Hindlimb muscle (tissue), 1 donor: ENCODE measurements around the gene BSG. TPM values are rescaled to one million over a fixed set of nuclear protein-coding genes. Genes with fewer than 3 reads are reported as not detected.
A peak's percentile ranks its signal among the peaks of the same experiment; 100 is the strongest.

Source experiments
- DNase-seq: peaks from one replicate; pipeline ENCODE4 v3.0.0-alpha.2; 2013
- polyA plus RNA-seq: library from polyadenylated mRNA; unstranded; fragments of 120-200 nt; gene quantifications from one replicate; pipeline ENCODE4 v1.2.1, GENCODE V29; 2013; ENCODE audit not compliant: insufficient read length

BSG gene
- polyA plus RNA-seq, result 227 TPM

DNA sequence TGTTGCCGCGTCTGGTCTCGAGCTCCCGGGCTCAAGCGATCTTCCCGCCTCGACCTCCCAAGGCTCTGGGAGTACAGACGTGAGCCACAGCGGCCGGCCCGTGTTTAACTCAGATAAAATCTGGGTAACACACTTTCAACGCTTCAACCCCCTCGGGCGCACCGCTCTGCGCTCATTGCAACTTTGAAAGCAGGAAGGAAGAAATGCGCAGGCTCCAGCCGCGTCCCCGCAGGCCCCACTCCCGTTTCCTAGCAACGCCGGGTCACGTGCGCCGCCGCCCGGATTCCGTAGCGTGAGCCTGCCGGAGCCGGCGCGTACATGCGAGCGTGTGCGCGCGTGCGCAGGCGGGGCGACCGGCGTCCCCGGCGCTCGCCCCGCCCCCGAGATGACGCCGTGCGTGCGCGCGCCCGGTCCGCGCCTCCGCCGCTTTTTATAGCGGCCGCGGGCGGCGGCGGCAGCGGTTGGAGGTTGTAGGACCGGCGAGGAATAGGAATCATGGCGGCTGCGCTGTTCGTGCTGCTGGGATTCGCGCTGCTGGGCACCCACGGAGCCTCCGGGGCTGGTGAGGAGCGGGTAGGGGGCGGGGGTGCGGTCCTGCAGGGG, at the start of gene BSG:
Gene BSG (plus strand): TSS at position 457 of the 603 bp plus-strand sequence. CDS start 39 bp downstream, at position 496.
- DNase-seq, result peak; percentile 99

DNA sequence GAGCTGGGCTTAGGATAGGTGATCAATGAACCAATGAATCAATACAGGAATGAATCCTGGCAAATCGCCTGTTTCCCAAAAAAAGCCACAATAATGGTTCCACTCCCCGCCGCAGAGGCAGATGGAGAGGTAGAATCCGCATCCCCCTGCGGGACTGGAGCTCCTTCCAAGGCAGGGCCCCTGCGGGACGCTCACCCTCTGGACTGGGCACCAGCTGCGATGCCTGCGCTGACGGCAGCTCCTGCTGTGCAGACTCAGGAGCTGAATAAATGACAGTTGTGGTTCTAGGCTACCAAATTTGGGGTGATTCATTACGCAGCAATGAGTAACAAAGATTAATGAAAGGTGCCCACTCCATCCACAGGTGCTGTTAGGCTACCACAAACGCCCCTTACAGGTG, 49.7 kb upstream of the BSG start:
- no peak for DNase-seq

DNA sequence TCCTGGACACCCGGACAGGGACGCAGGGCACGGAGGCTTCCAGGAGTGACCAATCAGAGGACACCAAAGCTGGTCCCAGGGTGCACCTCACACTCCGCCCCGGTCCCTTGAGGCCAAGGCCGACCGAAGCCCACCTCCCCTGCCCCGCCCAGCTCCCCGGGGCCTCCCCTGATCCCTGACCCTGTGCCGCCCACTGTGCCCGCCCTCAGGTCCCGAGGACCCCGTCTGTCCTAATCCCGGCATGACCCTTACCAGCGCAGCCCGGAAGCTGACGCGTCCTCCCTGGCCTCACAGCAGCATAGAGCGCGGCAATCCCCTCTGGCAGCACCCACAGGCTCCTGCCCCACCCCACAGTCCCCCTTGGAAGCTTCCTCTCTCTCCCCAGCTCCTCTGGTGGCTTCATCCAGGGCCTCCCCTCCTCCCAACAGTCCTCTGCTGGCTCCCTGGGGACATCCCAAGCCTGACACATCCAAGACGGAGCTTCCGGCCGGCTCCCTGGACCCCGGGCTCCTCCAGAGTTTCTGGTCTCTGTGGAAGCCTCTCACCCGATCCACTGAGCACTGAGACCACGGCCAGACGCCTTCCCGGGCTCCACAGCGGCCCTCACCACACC, 48.2 kb upstream of the BSG start:
- DNase-seq, result no peak

DNA sequence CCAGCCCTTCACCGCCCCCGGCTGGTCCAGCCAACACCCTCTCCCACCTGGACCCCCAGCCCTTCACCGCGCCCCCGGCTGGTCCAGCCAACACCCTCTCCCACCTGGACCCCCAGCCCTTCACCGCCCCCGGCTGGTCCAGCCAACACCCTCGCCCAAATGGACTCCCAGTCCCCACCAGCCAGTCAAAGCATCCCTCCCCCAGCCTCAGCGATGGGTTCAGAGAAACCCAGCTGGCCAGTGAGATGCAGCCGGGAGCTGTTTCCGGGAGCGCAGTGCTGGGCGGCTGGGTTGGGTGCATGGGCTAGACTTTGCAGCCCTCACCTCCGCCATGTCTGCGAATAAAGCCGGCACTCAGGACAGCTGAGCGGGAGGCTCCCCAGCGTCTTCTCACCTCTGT, 47.4 kb upstream of the BSG start:
- DNase-seq, result no peak

DNA sequence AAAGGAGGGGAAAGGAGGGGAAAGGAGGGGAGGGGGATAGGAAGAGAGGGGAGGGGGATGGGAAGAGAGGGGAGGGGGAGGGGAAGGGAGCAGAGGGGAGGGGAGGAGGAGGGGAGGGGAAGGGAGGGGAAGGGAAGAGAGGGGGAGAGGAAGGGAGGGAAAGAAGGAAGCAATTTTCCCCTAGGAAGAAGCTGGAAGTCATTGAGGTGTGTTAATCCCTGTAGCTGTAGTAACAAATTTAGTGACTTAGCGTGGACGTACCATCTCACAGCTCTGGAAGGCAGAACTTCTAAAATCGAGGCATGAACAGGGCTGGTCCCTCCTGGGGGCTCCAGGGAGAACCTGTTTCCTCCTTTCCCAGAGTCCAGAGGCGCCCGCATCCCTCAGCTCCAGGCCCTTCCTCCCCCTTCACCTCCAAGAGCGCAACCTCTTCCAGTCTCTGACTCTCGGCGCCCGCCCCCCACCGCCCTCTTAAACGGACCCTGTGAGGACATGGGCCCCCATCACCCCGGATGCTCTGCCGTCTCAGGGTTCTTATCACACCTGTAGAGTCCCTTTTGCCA, 46.5 kb upstream of the BSG start:
- no peak for DNase-seq

DNA sequence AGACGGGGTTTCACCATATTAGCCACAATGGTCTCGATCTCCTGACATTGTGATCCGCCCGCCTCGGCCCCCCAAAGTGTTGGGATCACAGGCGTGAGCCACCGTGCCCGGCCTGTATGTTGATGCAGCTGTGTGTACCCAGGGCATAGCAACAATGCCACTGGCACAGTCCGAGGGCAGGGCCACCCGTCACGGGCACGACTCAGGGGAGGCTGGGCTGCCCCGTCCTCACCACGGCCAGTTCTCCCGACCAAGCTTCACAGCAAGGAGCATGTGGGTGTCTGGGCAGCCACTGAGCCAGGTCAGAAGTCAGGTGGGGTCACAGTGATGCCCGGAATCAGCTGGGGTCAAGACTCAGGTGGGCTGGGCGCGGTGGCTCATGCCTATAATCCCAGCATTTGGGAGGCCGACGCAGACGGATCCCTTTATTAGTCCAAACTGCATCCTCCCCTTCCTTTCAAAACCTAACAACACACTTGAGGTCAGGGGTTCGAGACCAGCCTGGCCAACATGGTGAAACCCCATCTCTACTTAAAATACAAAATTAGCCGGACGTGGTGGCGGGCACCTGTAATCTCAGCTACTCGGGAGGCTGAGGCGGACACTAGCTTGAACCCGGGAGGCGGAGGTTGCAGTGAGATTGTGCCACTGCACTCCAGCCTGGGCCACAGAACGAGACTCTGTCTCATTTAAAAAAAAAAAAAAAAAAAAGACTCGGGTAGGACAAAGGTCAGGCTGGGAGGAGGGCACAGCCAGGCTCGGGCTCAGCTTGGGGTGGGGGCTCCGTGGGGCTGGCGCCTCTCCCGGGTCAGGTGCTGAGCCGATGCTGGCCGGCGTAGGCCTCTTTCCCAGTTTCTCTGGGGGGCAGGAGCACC, 42.0 kb upstream of the BSG start:
- DNase-seq, result no peak

DNA sequence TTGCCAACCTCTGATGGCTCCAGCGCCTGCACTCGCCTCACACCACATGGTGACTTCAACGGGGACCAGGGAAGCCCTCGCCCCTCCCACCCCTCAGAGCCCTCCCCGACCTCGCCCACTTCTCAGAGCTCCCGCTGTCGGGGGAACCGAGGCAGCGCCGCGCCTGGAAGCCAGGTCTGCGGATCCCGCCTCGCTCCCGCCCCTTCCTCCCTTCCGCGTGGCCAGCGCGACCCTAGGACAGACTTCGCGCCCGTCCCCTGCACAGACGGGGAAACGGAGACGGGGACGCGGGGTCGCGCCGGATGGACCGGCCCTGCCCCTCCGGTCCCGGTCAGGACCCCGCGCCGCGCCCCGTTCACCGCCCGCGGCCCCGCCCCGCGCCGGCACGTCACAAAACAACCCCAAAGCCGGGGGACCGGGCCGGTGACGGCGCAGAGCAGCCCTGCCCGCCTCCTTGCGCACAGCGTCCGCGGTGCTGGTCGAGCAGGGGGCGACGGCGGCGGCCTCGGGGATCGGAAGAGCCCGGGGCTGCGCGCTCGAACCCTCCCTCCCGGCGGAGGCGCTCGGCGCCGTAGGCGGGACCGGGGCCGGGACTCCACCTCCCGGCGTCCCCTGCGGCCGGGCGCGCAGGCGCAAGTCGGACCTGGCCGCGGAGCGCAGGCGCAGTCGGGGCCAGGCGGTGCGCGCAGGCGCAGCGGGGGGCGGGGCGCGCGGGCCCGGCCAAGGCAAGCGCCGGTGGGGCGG, 41.2 kb upstream of the BSG start:
- DNase-seq, result peak; percentile 92

DNA sequence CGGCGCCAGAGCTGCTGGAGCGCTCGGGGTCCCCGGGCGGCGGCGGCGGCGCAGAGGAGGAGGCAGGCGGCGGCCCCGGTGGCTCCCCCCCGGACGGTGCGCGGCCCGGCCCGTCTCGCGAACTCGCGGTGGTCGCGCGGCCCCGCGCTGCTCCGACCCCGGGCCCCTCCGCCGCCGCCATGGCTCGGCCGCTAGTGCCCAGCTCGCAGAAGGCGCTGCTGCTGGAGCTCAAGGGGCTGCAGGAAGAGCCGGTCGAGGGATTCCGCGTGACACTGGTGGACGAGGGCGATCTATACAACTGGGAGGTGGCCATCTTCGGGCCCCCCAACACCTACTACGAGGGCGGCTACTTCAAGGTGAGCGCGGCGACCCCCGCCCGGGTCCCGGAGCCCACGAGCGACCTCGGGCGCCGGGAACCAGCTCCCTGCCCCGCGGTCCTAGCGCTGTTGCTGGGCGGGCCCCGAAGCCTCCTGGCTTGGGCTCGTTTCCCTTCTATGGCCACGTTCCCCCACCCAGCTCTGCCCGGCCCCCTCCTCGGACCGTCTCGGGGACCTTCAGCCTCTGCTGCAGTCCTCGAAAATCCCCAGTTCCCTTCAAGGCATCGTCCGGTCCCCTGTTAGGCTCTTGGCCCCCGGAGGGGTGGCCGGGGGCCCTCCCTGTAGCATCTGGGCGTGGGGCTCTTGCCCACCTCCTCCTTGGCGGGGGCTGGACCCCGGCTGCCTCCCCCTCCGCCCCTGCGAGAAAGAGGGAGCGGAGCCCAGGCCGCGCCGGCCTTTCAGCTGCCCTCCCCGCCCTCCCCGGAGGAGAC, 40.4 kb upstream of the BSG start, which contains the start of gene CDC34:
Gene CDC34 (plus strand): TSS at position 8 of the 808 bp plus-strand sequence. CDS start 172 bp downstream, at position 180.
- no peak for DNase-seq

DNA sequence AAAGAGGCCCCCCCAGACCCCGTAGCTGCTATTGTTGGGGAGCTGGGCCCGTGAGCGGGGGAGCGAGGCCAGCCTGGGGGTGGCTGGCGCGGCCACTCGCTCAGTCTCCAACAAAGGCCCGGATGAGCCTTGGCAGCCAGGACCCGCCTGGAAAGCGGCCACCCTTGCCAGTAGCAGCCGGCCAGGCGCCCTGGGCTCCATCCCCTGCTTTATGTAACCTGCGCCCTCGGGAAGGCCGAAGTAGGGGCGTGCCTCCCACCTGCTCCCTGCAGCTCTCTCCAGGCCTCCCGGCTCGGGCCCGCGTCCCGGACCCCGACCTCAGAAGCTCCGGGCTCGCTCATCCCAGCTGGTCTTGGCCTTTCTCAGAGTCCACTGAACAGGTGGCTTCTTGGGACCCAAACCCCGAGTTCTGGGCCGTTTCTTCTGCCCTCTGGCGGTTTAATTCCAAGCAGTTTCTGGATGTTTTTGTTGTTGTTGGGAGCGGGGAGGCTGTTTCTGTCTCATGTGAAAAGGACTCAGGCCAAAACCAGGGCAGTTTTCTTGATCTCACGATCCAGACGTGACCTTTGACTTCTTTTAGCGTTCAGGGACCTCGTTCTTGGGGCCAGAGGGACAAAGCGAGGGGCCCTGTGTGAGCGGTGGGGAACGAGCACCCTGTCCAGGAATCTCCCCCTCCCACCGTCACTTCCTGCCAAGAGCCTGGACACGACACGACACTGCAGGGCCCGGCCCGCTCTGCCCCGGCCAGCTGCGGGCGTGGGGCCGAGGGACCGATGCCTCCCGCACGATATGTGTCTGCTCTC, 39.6 kb upstream of the BSG start:
- peak; percentile 73 for DNase-seq

DNA sequence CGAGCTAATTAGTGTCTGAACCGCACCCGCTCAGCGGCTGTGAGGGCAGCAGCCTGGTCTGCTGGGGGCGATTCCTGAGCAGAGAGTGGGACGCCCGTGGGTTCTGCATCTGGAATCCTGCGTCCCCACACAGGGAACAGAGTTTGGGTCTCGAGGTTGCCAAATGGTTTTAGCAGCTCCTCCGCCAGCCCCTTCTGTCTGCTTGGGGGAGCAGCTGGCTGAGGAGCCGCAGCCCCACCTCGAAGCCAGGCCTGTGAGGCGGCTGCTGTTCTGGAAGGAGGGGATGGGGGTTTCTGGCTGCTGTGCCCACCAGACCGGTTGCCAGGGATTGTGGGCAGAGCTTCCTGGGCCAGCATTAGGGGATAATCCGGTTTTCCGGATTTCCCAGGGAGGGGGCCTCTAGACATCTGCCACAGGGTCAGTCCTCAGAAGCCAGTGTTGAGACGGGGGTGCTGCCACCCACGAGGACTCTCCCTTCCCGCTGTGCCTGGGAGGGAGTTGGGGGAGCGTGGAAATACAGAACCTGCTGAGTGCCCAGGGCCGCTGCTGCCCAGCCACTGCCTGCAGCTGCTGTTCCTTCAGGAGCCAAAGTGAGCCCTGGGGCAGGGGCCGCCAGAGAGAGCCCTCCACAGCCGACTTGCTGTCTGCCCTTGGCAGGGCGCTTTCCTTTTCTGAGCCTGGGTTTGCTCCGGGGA, 38.9 kb upstream of the BSG start:
- DNase-seq, result no peak

DNA sequence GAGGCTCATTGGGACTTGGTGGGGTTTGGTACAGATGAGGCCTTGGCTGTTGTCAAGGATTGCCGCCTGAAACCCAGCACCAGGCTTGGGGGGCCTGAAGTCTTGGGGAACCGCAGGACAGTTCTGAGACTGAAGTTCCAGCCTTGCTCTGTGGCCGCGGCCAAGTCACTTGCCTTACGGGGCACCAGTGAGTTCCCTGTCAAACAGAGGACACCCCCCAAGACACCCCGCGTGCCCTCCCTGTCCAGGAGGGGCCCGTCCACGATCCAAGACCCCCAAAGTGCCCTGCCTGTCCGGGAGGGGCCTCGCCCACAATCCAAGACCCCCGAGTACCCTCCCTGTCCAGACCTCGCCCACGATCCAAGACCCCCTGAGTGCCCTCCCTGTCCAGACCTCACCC, 38.3 kb upstream of the BSG start:
- no peak for DNase-seq

DNA sequence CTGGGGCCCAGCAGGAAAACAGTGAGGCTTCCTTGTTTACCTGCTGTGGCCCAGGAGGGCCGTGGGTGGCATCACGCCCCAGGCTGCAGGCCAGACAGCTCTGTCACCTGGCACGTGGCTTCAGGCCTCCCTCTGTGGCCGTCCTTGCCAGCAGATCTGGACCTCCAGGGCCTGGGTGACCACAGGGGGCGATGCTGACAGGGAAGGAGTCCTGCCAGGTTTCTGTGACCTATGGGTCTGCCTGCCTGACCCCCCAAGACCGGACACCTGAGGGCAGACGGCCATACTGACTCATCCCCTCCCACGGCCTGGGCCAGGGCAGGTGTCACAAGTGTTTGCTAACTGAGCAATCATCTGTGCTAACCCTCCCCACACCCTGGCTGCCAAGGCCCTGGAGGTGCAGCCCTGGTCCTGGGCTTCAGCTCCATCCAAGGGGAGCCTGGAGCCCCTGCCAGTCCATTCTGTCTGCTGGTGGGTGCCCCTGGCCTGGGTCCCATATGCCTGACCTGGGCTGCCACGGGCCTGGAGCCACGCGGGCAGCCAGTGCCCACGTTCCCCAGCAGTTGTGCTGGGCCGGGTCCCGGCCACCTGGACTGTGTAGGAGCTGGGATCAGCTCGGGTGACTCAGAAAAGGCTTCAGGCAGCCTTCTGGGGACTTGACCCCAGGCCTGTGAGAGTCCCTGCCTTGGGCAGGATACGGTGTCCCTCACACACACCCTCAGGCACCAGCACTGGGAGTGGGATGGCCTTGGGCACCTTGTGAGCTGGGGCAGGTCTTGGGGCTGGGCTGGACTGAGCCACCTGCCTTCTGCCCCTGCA, 37.2 kb upstream of the BSG start:
- no peak for DNase-seq

DNA sequence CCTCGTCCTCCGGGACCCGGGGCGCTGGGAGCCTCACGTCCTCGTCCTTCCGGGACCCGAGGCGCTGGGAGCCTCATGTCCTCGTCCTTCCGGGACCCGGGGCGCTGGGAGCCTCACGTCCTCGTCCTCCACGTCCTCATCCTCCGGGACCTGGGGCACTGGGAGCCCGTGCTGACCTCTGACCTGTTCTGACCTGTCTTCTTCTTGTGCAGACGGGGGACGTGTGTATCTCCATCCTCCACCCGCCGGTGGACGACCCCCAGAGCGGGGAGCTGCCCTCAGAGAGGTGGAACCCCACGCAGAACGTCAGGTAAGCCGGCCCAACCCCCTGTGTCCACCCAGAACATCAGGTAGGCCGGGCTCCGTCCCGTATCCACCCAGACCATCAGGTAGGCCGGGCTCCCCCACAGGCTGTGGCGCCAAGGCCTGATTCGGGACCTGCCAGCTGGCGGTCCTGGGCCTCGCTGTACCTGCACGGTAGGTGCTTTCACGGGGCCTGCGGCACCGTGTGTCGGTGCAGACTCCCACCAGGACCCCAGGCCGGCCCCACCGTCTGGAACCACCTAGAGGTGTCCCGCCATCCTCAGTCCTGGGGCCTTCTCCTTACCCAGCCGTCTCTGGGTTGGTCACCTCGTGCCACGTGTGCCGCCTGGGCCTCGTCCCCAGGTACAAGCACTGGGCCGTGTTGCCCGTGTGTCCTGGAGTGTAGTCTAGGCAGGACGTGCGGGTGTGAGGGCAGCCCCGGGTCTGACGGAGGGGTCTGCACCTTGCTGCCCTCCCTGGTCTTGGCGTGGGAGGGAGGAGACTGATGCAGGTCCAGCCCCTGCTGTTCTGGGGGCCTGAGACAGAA, 36.1 kb upstream of the BSG start:
- DNase-seq, result no peak

DNA sequence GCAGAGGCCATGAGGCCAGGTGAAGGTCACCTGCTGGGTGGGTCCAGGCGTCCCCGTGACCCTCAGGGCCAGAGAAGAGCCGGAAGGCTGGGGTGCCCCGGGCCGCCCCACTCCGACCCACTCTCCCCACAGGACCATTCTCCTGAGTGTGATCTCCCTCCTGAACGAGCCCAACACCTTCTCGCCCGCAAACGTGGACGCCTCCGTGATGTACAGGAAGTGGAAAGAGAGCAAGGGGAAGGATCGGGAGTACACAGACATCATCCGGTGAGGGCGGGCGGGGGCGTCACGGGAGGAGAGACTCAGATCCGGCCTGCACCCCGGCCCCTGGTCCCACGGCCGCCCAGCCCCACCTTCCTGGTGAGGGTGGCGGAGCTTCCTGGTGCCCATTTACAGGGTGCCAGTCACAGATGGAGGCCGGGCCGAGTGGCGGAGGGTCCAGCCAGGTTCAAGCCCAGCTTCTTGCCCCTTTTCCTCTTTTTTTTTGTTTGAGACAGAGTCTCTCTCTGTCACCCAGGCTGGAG, 35.5 kb upstream of the BSG start:
- DNase-seq, result no peak

DNA sequence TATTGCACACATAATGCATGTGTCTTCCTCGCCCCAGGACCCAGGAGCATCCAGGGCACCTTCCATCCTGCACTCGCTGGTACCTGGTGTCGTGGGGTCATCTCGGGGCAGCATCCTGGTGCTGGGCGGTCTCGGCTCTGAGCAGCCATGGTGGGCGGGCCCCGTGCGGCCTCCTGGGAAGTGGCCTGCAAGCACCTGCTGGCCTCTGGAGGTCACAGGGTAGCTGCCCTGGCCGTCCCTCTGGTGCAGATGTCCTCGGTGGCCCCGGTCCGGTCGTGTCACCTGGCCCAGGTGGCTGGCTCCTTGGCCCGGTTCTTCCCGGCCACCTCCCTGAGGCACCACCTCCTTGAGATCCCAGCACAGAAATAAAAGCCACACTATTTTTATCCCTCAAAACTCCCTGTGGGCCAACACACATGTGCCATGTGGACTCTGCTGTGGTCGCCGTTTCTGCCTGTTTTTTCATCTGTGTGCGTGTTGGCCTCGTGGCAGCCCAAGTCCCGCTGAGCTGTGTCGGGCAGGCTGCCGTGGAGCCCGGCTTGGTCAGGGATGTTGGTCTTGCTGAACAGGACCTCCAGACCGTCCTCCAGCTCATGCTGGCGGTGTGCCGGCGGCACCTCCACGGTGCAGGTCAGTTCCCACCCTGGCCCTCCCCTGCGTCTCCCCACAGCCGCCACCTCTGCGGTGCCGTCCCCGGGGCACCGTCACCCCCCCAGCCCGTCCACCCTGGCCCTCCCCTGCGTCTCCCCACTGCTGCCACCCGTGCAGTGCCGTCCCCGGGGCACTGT, 33.6 kb upstream of the BSG start:
- DNase-seq, result no peak

DNA sequence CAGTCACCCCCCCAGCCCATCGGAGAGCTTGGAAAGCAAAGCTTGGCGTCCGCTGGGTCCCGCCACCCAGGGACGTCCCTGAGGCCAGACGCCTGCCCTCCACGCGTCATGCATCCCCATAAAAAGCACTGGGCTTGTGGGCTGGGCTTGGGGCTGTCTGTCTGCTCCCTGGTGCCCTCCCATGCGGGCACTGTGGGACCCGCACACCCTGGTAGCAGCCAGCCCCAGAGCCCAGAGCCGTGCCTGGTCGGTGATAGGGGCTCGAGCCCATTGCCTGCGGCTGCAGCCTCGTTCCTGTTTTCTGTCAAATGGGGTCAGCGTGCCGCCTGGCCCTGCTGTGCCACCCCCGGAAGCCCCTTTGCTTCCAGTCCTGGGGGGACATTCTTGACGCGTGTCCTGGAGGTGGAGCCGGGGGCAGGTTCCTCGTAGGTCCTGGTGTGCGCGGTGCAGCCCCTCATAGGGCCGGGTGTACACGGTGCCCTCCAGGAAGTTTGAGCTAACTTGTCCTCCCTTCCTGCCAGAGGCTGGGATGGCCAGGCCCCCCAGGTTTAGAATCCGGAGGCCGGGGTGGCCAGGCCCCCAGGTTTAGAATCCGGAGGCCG, 32.9 kb upstream of the BSG start:
- no peak for DNase-seq
